Psoas muscle (tissue), 8 donors: ENCODE results near the gene IP6K1. TPM values are rescaled to one million over a fixed set of nuclear protein-coding genes. Genes with fewer than 3 reads are reported as not detected.

Source experiments
- ATAC-seq, 4 donors: fragments of 200-7000 bp; cut with Tn5 transposase; one replicate each; pipeline ENCODE4 v1.9.1; 2020; ENCODE audit warnings: moderate library complexity in 3 of 4, mild to moderate bottlenecking in 2 of 4
- DNase-seq, 2 donors: peaks; one replicate each; pipeline ENCODE4 v3.0.0-alpha.2; 2020
- H3K27ac ChIP-seq: fragments of 200-600 bp; one replicate; pipeline ENCODE4 v1.8.0; 2022
- H3K27me3 ChIP-seq, 3 donors: fragments of 200-600 bp in 1 of 3; one replicate each; pipeline versions ENCODE4 v1.6.1 to v1.8.0; 2013 to 2022; ENCODE audit warnings: low read length in 2 of 3, mild to moderate bottlenecking in 2 of 3, moderate library complexity in 1 of 3; ENCODE audit not compliant: insufficient read depth in 3 of 3
- H3K36me3 ChIP-seq, 2 donors: fragments of 200-600 bp in 1 of 2; one replicate each; pipeline versions ENCODE4 v1.6.1 to v1.8.0; 2013 to 2022; ENCODE audit warnings: low read depth in 1 of 2, mild to moderate bottlenecking in 1 of 2, moderate library complexity in 1 of 2; ENCODE audit not compliant: insufficient read depth in 1 of 2
- H3K4me1 ChIP-seq: fragments of 200-600 bp; one replicate; pipeline ENCODE4 v1.8.0; 2022
- H3K4me3 ChIP-seq: fragments of 200-600 bp; one replicate; pipeline ENCODE4 v1.8.0; 2022; ENCODE audit warnings: mild to moderate bottlenecking
- H3K9me3 ChIP-seq: fragments of 200-600 bp; one replicate; pipeline ENCODE4 v1.8.0; 2022
- WGBS, 3 donors: extraction: QIAGEN DNeasy Blood & Tissue Kit; methylation state at CpG; one replicate each; pipeline versions ENCODE4 v1.1.6 to v1.1.7; 2013; 5-methylcytosine and 5-hydroxymethylcytosine counted together
- intact Hi-C, 2 donors: fragments of 100-400 bp; cut with DNase I; formaldehyde crosslinking; loops; one replicate each; pipeline versions ENCODE4 v1.11.0 to v1.14.2; 2022
- polyA plus RNA-seq, 3 donors: library from polyadenylated mRNA; stranded (reverse); fragments of 200-250 nt; gene quantifications; one replicate each; pipeline ENCODE4 v1.2.3, GENCODE V29; 2013
- total RNA-seq, 4 donors: library from RNA; stranded (reverse); fragmentation: NEBNext Ultra II Directional in 2 of 4; extraction: Animal tissue kit (Norgen Biotek cat#: 25700) in 2 of 4; gene quantifications; one replicate each; pipeline versions ENCODE4 v1.2.1 to v1.2.4, GENCODE V29; 2021 to 2023
- TF ChIP-seq, protein P1 (sequence below): fragments of 200-600 bp; IDR thresholded peaks from one replicate; pipeline ENCODE4 v1.8.0; 2022; ENCODE audit warnings: antibody characterized with exemption
- donor health status: healthy with polysubstance abuse.
- donor health status: DM: no; HTN: no; CAD: no; lungs with moderate emphysema.
- donor health status: Bipolar disorder and iron deficiency.
- donor health status: healthy.
- donor health status: DM: yes; HTN: yes; CAD: no.
- donor health status: DM: no; HTN: no; CAD: no.
- donor health status: DM: no; HTN: no; CAD: no.
- donor health status: DM: yes; HTN: yes; CAD: no.

Gene IP6K1
- total and polyA plus RNA-seq, 7 donors = 9.1 to 16.1 (median 12.3) TPM

DNA sequence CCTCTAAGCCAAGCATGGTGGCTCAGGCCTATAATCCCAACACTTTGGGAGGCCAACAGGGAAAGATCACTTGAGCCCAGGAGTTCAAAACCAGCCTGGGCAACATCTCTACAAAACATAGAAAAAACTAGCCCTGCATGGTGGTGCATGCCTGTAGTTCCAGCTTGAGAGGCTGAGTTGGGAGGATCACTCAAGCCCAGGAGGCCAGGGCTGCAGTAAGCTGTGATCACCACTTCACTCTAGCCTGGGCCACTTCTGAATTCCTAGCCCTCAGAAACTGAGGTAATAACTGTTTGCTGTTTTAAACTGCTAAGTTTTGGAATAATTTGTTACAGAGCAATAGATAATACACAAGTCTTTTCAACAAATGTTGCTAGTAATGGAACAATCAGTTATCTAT, 16.4 kb downstream of the IP6K1 start:
- Histone ChIP-seq H3K27ac (no peak overlapping the region), H3K9me3 (no peaks in the 10 kb centered on the region), H3K27me3 (no peaks in the 10 kb centered on the region), H3K4me3 (no peak overlapping the region), H3K36me3 (peaks cover 0 to 12% of the 10 kb centered on the region in 2 donors), H3K4me1 (peaks cover 7% of the 10 kb centered on the region)
- no peak for DNase-seq
- ATAC-seq = no peak
- intact Hi-C loops = no loop called here
- TF ChIP-seq, protein P1, sequence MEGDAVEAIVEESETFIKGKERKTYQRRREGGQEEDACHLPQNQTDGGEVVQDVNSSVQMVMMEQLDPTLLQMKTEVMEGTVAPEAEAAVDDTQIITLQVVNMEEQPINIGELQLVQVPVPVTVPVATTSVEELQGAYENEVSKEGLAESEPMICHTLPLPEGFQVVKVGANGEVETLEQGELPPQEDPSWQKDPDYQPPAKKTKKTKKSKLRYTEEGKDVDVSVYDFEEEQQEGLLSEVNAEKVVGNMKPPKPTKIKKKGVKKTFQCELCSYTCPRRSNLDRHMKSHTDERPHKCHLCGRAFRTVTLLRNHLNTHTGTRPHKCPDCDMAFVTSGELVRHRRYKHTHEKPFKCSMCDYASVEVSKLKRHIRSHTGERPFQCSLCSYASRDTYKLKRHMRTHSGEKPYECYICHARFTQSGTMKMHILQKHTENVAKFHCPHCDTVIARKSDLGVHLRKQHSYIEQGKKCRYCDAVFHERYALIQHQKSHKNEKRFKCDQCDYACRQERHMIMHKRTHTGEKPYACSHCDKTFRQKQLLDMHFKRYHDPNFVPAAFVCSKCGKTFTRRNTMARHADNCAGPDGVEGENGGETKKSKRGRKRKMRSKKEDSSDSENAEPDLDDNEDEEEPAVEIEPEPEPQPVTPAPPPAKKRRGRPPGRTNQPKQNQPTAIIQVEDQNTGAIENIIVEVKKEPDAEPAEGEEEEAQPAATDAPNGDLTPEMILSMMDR = no peak

DNA sequence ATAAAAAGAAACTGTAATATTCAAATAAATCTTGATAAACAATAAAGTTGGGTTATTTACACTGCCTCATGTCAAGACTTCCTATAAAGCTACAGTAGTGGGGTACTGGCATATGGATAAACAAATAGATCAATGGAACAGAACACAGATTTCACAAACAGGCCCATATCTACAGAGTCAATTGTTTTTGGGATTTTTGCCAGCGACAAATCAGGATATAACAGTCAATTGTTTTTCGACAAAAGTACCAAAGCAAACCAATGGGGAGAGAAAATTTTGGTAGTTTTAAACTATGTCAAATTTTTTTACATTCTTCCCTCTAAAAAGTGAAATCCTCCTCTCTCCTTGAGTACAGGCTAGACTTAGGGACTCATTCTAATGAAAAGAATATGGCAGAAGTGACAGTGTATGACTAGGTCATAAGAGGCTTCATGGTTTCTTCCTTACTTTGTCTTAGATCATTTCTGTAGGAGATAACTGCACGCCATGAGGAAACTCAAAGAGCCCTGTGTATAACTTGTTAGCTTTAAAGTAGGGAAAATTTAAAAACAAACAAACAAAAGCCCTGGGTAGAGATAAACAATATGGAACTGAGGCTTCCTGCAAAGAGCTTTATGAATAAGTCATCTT, 16.9 kb downstream of the IP6K1 start:
- Histone ChIP-seq H3K27ac (no peak overlapping the region), H3K9me3 (no peaks in the 10 kb centered on the region), H3K4me1 (peaks cover 4% of the 10 kb centered on the region), H3K4me3 (no peak overlapping the region), H3K36me3 (peaks cover 0 to 12% of the 10 kb centered on the region in 2 donors), H3K27me3 (no peaks in the 10 kb centered on the region)
- 92 to 95% (median 93%) methylated on average over 3 of the region's 3 CpGs for WGBS, 3 donors
- DNase-seq (no peak), ATAC-seq (no peak)
- TF ChIP-seq, protein P1 = no peak
- intact Hi-C loops = no loop called here

DNA sequence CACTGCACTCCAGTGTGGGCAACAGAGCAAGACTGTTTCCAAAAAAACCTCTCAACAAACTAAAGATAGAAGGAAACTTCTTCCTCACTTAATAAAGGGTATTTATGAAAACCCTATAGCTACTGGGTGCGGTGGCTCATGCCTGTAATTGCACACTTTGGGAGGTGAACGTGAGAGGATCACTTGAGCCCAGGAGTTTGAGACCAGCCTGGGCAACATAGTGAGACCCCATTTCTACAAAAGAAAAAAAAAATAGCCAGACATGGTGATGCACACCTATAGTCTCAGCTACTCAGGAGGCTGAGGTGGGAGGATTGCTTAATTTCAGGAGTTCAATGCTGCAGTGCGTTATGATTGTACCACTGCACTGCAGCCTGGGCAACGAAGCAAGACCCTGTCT, 22.4 kb downstream of the IP6K1 start:
- H3K36me3 ChIP-seq = peaks cover 0 to 2% of the 10 kb centered on the region in 2 donors
- no peak overlapping the region for H3K4me3 ChIP-seq
- intact Hi-C loops = no loop called here
- no peak overlapping the region for H3K27ac ChIP-seq
- H3K9me3 ChIP-seq = no peaks in the 10 kb centered on the region
- no peaks in the 10 kb centered on the region for H3K27me3 ChIP-seq
- TF ChIP-seq, protein P1 = no peak
- ATAC-seq (no peak), DNase-seq (no peak)
- WGBS, 3 donors = 96 to 99% (median 98%) methylated on average over 4 of the region's 4 CpGs
- peaks cover 2% of the 10 kb centered on the region for H3K4me1 ChIP-seq

DNA sequence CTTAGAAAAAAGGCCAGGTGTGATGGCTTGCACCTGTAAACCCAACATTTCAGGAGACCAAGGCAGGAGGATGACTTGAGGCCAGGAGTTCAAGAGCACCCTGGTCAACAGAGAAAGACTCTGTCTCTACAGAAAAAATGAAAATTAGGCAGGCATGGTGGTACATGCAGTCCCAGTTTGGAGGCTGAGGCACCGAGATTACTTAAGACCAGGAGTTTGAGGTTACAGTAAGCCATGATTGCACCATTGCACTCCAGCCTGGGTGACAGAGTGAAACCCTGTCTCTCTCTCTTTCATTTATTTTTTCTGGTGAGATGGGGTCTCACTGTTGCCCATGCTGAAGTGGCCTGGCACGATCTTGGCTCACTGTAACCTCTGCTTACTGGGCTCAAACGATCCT, 24.7 kb downstream of the IP6K1 start:
- WGBS, 3 donors = 86 to 88% (median 87%) methylated on average over 3 of the region's 3 CpGs
- ATAC-seq (peak in 2 of 4 donors; percentile 45 to 46), DNase-seq (no peak)
- TF ChIP-seq, protein P1 = no peak
- intact Hi-C loops = no loop called here
- Histone ChIP-seq H3K36me3 (peaks cover 0 to 2% of the 10 kb centered on the region in 2 donors), H3K9me3 (no peaks in the 10 kb centered on the region), H3K4me3 (no peak overlapping the region), H3K27me3 (no peaks in the 10 kb centered on the region), H3K4me1 (peaks cover 14% of the 10 kb centered on the region), H3K27ac (no peak overlapping the region)

DNA sequence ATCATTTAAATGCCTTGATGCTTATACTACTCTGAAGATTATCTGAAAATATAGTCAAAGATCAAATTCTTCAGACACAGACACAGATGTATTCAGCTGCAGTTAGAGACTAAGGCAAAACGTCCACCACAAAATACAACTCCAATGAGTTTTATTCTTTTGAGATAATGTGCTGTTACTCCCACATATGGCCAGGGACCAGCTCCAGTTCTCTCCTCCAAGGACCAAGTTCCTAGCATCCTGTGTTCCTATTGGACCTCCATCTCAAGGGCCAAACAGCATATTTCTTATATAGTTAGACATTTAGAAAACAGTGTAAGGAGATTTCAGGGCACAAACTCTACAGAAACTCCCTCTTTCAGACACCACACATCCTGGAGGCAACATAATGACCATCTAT, 27.1 kb downstream of the IP6K1 start:
- H3K36me3 ChIP-seq = peaks cover 0 to 2% of the 10 kb centered on the region in 2 donors
- whole genome bisulfite sequencing, 3 donors = 30 to 36% (median 31%) methylated on average over 1 of the region's 1 CpG
- TF ChIP-seq, protein P1 = no peak

More for the DNA sequence above, 27.1 kb downstream of the IP6K1 start:
- peaks cover 20% of the 10 kb centered on the region for H3K4me1 ChIP-seq
- H3K4me3 ChIP-seq = no peak overlapping the region
- DNase-seq (no peak), ATAC-seq (no peak)
- H3K9me3 ChIP-seq = no peaks in the 10 kb centered on the region
- H3K27ac ChIP-seq = no peak overlapping the region
- no peaks in the 10 kb centered on the region for H3K27me3 ChIP-seq
- intact Hi-C loops = no loop called here
